Activated naive CD8-positive, alpha-beta T cell treated with anti-CD3 and anti-CD28 coated beads, Interleukin-2, amount 50 U/mL, for 24 hours (primary cell): ENCODE data around the gene SIAH3.

Experiments
- ATAC-seq: fragments of 150-1000 bp; cut with Tn5 transposase; one replicate; pipeline ENCODE4 v1.10.0; 2021
- DNase-seq: peaks from one replicate; pipeline ENCODE4 v3.0.0; 2021
- H3K27ac Mint-ChIP-seq: one replicate; pipeline ENCODE4 v1.8.0; 2021; ENCODE audit warnings: mild to moderate bottlenecking, mixed read lengths
- H3K27me3 Mint-ChIP-seq: one replicate; pipeline ENCODE4 v1.8.0; 2021; ENCODE audit warnings: mixed read lengths
- H3K36me3 Mint-ChIP-seq: one replicate; pipeline ENCODE4 v1.8.0; 2021; ENCODE audit warnings: low read depth, mixed read lengths
- H3K4me1 Mint-ChIP-seq: one replicate; pipeline ENCODE4 v1.8.0; 2021; ENCODE audit warnings: mixed read lengths
- H3K4me3 Mint-ChIP-seq: one replicate; pipeline ENCODE4 v1.8.0; 2021; ENCODE audit warnings: mild to moderate bottlenecking, moderate library complexity, mixed read lengths
- H3K9me3 Mint-ChIP-seq: one replicate; pipeline ENCODE4 v1.8.0; 2021; ENCODE audit warnings: mixed read lengths

Gene SIAH3, protein sequence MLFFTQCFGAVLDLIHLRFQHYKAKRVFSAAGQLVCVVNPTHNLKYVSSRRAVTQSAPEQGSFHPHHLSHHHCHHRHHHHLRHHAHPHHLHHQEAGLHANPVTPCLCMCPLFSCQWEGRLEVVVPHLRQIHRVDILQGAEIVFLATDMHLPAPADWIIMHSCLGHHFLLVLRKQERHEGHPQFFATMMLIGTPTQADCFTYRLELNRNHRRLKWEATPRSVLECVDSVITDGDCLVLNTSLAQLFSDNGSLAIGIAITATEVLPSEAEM

DNA sequence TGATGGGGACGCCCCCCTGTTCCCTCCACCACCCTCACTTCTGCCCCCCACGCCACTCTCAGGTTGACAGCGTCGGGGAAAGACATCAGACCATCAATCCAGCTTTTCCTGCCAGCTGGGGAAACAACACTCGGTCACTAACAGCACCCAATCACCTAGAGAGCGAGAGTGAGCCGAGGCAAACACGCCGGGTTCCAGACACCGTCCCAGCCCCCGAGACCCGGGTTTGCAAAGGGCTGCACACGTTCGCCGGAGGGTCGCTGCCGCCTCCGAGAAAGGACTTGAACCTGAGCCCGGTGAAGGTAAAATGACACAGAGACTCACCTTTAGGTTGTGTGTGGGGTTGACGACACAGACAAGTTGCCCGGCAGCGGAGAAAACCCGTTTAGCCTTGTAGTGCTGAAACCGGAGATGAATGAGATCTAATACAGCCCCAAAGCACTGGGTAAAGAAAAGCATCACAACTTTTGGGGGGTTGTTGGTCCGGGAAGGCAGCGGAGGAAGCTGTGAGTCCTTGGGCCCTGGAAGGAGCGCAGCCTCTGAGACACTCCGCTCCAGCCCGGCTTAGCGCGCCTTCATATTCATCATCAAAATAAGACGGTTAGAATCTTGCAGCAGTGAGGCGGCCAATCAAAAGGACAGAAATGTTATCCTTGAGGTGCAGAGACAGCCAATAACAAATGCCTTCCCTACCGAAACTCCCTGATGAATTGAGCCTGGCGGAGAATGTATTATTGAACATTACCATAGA, at the start of gene SIAH3:
Gene SIAH3 (minus strand): TSS at position 583 of the 751 bp plus-strand sequence. CDS start 124 bp downstream, at position 459.
- peak; percentile 40 for ATAC-seq
- Mint-ChIP-seq H3K4me1 (peaks cover 51% of the 10 kb centered on the region), H3K9me3 (peaks cover 11% of the 10 kb centered on the region), H3K4me3 (peak within 1 kb of the TSS; percentile 81), H3K27me3 (peaks cover 32% of the 10 kb centered on the region), H3K36me3 (no peaks in the 10 kb centered on the region), H3K27ac (no peak within 1 kb of the TSS)
- DNase-seq: peak; percentile 26

GRCh38 chr13:45899406-45899805, 47.9 kb upstream of the SIAH3 start:
- Mint-ChIP-seq H3K4me3 (no peak overlapping the region), H3K27ac (no peak overlapping the region), H3K27me3 (peaks cover 2% of the 10 kb centered on the region), H3K9me3 (no peaks in the 10 kb centered on the region), H3K36me3 (no peaks in the 10 kb centered on the region), H3K4me1 (no peaks in the 10 kb centered on the region)
- no peak for DNase-seq
- ATAC-seq: no peak

GRCh38 chr13:45897562-45897961, 46.0 kb upstream of the SIAH3 start:
- Mint-ChIP-seq H3K27me3 (peaks cover 2% of the 10 kb centered on the region), H3K36me3 (no peaks in the 10 kb centered on the region), H3K9me3 (no peaks in the 10 kb centered on the region), H3K27ac (no peak overlapping the region), H3K4me3 (no peak overlapping the region), H3K4me1 (no peaks in the 10 kb centered on the region)
- DNase-seq (no peak), ATAC-seq (no peak)

DNA sequence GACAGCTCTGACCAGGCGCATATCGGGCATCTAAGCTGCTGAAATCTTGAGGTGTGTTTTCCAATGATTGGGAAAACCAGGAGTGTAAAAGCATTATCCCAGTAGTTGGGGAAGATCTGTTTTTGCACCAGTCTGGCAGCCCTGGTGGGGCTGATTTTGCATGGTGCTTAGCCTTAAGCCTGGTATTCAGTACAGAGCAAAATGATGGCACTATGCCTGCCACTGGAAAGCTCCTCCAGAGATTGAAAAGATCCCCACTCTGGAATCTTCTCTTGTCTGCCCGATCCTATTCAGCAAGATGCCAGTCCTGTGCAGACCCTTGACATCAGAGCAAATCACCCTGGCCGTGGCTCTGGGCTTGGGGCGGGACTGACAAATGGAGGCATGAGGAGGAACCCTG, 44.7 kb upstream of the SIAH3 start:
- ATAC-seq (no peak), DNase-seq (no peak)
- Mint-ChIP-seq H3K4me3 (no peak overlapping the region), H3K36me3 (no peaks in the 10 kb centered on the region), H3K27ac (no peak overlapping the region), H3K27me3 (peaks cover 2% of the 10 kb centered on the region), H3K4me1 (no peaks in the 10 kb centered on the region), H3K9me3 (no peaks in the 10 kb centered on the region)

- Mint-ChIP-seq H3K27ac (no peak overlapping the region), H3K27me3 (peaks cover 2% of the 10 kb centered on the region), H3K9me3 (no peaks in the 10 kb centered on the region), H3K4me1 (no peaks in the 10 kb centered on the region), H3K36me3 (no peaks in the 10 kb centered on the region), H3K4me3 (no peak overlapping the region)
- no peak for ATAC-seq
- DNase-seq: no peak
Measured at GRCh38 chr13:45895881-45896280, 44.3 kb upstream of the SIAH3 start.

GRCh38 chr13:45892513-45892912, 41.0 kb upstream of the SIAH3 start:
- H3K4me1 Mint-ChIP-seq: no peaks in the 10 kb centered on the region

GRCh38 chr13:45889590-45890243, 38.2 kb upstream of the SIAH3 start:
- H3K36me3 Mint-ChIP-seq: no peaks in the 10 kb centered on the region
- no peaks in the 10 kb centered on the region for H3K9me3 Mint-ChIP-seq
- no peaks in the 10 kb centered on the region for H3K27me3 Mint-ChIP-seq

More at GRCh38 chr13:45892513-45892912, 41.0 kb upstream of the SIAH3 start:
- DNase-seq: no peak
- H3K27me3 Mint-ChIP-seq: no peaks in the 10 kb centered on the region
- no peaks in the 10 kb centered on the region for H3K36me3 Mint-ChIP-seq
- H3K9me3 Mint-ChIP-seq: no peaks in the 10 kb centered on the region
- H3K4me3 Mint-ChIP-seq: no peak overlapping the region
- no peak overlapping the region for H3K27ac Mint-ChIP-seq
- ATAC-seq: no peak

GRCh38 chr13:45886466-45886865, 34.9 kb upstream of the SIAH3 start:
- Mint-ChIP-seq H3K27me3 (no peaks in the 10 kb centered on the region), H3K9me3 (no peaks in the 10 kb centered on the region), H3K36me3 (no peaks in the 10 kb centered on the region), H3K27ac (no peak overlapping the region), H3K4me3 (no peak overlapping the region), H3K4me1 (no peaks in the 10 kb centered on the region)
- ATAC-seq: no peak
- DNase-seq: no peak

More at GRCh38 chr13:45889590-45890243, 38.2 kb upstream of the SIAH3 start:
- Mint-ChIP-seq H3K4me1 (no peaks in the 10 kb centered on the region), H3K4me3 (no peak overlapping the region), H3K27ac (no peak overlapping the region)
- ATAC-seq (no peak), DNase-seq (no peak)

DNA sequence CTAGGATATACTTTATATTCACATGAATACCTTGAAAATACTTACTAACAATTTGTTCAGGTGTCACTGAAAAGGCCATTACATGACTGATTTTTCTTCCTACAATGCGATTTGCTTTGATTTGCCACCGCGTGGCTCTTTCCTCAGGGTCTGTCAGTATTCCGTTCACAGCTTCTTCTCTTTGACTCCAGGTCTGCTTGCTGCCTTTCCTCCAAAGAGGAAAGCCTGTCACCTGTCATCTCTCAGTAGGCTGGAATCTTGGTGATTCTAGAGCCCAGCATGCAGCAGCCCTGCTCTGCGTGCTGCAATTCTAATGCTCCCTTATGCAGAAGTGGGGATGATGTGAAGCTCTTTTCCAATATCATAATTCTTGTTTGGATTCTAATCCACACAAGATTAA, 33.6 kb upstream of the SIAH3 start:
- no peak for ATAC-seq
- no peak overlapping the region for H3K4me3 Mint-ChIP-seq
- H3K36me3 Mint-ChIP-seq: no peaks in the 10 kb centered on the region
- H3K27me3 Mint-ChIP-seq: no peaks in the 10 kb centered on the region
- H3K27ac Mint-ChIP-seq: no peak overlapping the region
- no peaks in the 10 kb centered on the region for H3K9me3 Mint-ChIP-seq
- no peak for DNase-seq
- H3K4me1 Mint-ChIP-seq: no peaks in the 10 kb centered on the region

DNA sequence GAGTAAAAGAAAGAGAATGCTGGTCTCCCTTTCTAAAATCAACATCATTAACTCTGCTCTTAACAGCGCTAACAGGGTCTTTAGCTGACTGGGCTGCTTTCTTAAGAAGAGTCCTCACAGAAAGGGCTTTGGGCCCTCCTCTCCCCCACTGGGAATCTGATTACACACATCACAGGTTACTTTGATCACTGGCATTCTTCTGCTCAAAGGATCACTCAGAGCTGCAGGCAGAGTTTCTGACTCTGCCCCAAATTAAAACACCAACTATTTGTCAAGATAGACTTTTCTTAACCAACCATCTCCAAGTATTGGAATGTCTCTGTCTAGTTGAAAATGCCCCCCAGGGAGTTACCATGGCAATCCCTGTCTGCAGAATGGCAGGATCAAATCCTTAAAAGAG, 31.1 kb upstream of the SIAH3 start:
- no peaks in the 10 kb centered on the region for H3K9me3 Mint-ChIP-seq
- H3K4me1 Mint-ChIP-seq: no peaks in the 10 kb centered on the region
- no peaks in the 10 kb centered on the region for H3K36me3 Mint-ChIP-seq
- no peaks in the 10 kb centered on the region for H3K27me3 Mint-ChIP-seq
- H3K27ac Mint-ChIP-seq: no peak overlapping the region
- no peak overlapping the region for H3K4me3 Mint-ChIP-seq
- DNase-seq: no peak
- no peak for ATAC-seq

DNA sequence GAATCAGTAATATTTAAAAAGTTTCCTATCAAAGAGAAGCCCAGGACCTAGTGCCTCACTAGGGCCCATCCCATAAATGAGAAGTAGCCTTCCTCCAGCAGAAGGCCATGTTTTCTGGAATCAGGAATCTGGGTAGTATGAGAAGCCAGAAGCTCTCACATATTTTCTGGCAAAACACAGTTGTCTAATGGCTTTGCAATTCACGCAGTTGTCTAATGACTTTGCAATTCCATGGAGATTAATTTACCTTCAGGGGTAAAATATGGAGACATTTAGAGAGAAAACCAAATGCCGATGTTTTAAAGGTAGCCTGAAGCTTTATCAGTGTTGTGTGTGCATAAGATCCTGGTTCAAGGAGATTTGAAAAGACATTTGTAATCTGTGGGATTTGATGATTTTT, 29.8 kb upstream of the SIAH3 start:
- DNase-seq (no peak), ATAC-seq (no peak)
- peaks cover 2% of the 10 kb centered on the region for H3K4me1 Mint-ChIP-seq
- no peak overlapping the region for H3K4me3 Mint-ChIP-seq
- H3K27me3 Mint-ChIP-seq: peaks cover 2% of the 10 kb centered on the region
- no peaks in the 10 kb centered on the region for H3K36me3 Mint-ChIP-seq
- H3K9me3 Mint-ChIP-seq: no peaks in the 10 kb centered on the region
- H3K27ac Mint-ChIP-seq: no peak overlapping the region

DNA sequence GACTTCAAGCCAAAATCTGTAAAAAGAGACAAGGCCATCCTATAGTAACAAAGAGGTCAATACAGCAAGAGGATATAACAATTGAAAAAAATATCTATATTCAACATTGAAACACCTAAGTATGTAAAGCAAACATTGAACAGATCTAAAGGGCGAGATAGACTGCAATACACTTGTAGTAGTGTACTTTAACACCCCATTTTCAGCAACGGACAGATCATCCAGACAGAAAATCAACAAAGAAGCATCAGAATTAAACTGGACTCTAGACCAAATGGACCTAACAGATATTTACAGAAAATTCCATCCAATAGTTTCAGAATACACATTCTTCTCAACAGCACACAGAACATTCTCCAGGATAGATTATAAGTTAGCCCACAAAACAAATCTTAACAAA, 28.7 kb upstream of the SIAH3 start:
- Mint-ChIP-seq H3K27me3 (peaks cover 2% of the 10 kb centered on the region), H3K27ac (no peak overlapping the region), H3K4me3 (no peak overlapping the region), H3K9me3 (no peaks in the 10 kb centered on the region), H3K36me3 (no peaks in the 10 kb centered on the region), H3K4me1 (peaks cover 2% of the 10 kb centered on the region)
- no peak for ATAC-seq
- DNase-seq: no peak

- Mint-ChIP-seq H3K9me3 (no peaks in the 10 kb centered on the region), H3K27me3 (peaks cover 2% of the 10 kb centered on the region), H3K36me3 (no peaks in the 10 kb centered on the region), H3K4me1 (peaks cover 2% of the 10 kb centered on the region), H3K27ac (no peak overlapping the region), H3K4me3 (no peak overlapping the region)
- no peak for DNase-seq
- no peak for ATAC-seq
Measured at GRCh38 chr13:45879666-45880065, 28.1 kb upstream of the SIAH3 start.

DNA sequence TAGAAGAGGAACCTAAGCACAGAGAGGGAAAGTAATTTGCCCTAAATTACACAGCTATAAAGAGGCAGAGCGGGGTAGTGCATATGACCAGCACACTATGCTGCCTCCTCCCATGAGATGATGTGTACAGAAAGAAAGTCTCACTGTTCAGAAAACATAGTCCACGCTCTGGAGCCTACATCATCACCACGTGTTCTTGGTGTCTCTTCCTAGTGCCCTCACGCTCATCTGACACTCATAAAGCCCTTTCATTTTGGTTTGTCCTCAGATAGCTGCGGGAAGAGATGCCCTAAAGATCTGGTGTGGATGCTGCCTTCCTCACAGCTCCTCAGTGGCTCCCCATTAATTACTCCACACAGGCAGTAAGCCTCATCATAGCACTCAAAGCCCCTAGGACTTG, 27.4 kb upstream of the SIAH3 start:
- ATAC-seq (no peak), DNase-seq (no peak)
- Mint-ChIP-seq H3K9me3 (no peaks in the 10 kb centered on the region), H3K36me3 (no peaks in the 10 kb centered on the region), H3K4me1 (peaks cover 2% of the 10 kb centered on the region), H3K4me3 (no peak overlapping the region), H3K27me3 (peaks cover 2% of the 10 kb centered on the region), H3K27ac (no peak overlapping the region)

- H3K36me3 Mint-ChIP-seq: no peaks in the 10 kb centered on the region
- no peak for DNase-seq
- no peak overlapping the region for H3K27ac Mint-ChIP-seq
- H3K27me3 Mint-ChIP-seq: peaks cover 2% of the 10 kb centered on the region
- H3K4me3 Mint-ChIP-seq: no peak overlapping the region
- H3K4me1 Mint-ChIP-seq: peaks cover 2% of the 10 kb centered on the region
- no peaks in the 10 kb centered on the region for H3K9me3 Mint-ChIP-seq
- ATAC-seq: peak; percentile 28
Measured at GRCh38 chr13:45876781-45877180, 25.2 kb upstream of the SIAH3 start.
